Measurements from ENCODE around the gene SIRT7. TPM values are rescaled to one million over a fixed set of nuclear protein-coding genes. Genes with fewer than 3 reads are reported as not detected.
"Not testable (repeated sequence)": the region's sequence is repeated elsewhere in the genome, so short reads cannot be mapped to it uniquely, and the experiment has no call there.

SIRT7 gene
- total RNA-seq, 1 experiment from 2014 or later = 19.6 TPM

DNA sequence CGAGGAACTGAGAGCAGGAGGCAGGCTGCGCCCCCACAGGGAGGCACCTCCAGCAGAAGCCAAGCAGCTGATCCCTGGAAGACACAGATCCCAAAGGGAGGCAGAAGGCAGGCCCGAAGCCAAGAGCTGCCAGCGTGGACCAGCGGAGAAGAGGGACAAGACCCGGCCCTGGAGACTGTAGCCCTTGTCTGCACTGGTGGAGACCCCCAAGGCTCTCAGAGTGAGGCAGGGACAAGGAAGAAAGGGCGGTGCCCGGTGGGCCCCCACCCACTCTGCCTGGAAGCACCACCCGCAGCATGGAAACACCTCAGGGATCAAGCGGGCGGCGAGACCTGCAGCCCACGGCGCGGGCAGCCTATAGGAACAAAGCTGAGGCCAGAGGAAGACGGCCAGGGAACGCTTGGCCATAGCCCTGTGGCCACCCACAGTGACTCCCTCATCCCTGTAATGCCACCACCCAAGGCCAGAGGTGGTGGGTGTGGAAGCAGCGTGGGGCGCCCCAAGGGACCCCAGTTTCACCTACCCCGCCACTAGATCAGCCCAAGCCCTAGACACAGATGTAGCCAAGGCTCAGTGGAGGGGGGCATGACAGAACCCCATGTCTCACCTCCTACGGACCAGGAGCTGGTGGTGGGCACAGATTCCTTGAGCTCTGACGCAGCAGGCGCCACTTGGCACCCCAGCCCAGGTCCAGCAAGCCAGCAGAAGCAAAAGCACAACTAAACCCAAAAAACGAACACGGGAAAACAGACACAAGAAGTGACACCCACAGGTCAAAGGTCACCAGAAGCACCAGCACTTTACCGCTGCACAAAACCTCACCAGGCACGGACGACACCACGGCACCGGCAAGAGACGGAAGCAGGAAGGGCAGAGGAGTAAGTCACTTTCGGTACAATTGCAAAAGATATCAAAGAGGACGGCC is 2.9 kb upstream of the SIRT7 start:
- H3K9me2 ChIP-seq (replicated peaks; ENCODE audit: insufficient read depth, low read length) = no peaks in the 10 kb centered on the region
- no peak overlapping the region for H3K4me2 ChIP-seq (ENCODE audit: low read depth, low read length, poor library complexity, severe bottlenecking)
- peaks cover 27% of the 10 kb centered on the region; the same call in 1 of the 2 replicates for H4K20me1 ChIP-seq (ENCODE audit: insufficient read depth, low read depth, low read length)
- H3K79me2 ChIP-seq (ENCODE audit: low read length) = peaks cover 55% of the 10 kb centered on the region
- no peaks in the 10 kb centered on the region for H3K27me3 ChIP-seq (ENCODE audit: low read length)
- H3K4me1 ChIP-seq (ENCODE audit: low read length) = peaks cover 28% of the 10 kb centered on the region
- no peaks in the 10 kb centered on the region for H3K9me3 ChIP-seq (ENCODE audit: low read length)
- no peak overlapping the region for H3K4me3 ChIP-seq (ENCODE audit: low read length)
- H3K27ac ChIP-seq (ENCODE audit: low read length) = no peak overlapping the region
- H3K36me3 ChIP-seq (ENCODE audit: insufficient read depth, low read length) = peaks cover 2% of the 10 kb centered on the region; the same call in 1 of the 2 replicates
- no peak overlapping the region for H2AFZ ChIP-seq (ENCODE audit: low read length)
- no peak overlapping the region for H3K9ac ChIP-seq (ENCODE audit: low read length)
- DNase-seq = no peak

DNA sequence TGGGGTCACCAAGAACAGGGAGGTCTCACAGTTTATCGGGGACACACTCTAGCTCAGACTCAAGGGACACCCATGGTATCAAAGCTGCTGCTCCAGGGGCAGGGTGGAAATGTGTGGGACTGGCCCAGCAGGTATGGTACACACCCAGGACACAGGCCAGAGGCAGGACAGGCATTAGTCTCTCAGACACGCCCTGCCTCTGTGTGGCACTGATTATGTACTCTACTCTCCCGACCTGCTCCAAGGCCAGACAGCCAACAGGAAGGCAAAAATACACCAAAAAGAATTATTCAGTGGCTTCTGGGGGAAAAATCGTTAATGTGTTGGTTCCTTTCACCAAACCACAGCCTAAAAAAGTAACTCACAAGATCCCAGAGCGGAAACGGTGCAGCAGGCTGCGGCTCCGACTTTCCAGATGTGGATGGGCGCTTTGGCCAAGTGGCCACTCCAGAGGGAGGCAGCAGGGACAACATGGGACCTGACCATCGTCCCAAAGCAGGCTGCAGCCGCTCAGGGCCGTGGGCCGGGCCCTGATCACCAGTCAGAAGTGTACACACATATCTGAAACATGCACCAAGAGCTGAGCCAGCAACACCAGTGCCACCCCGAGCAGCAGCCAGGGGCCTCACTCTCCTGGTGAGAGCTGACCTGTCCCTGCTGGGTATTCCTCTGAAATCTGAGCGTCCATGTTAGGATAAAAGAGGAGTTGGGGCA is 1.0 kb upstream of the SIRT7 start:
- H3K4me1 ChIP-seq (ENCODE audit: low read length) = peaks cover 12% of the 10 kb centered on the region
- no peak overlapping the region for H3K4me2 ChIP-seq (ENCODE audit: low read depth, low read length, poor library complexity, severe bottlenecking)
- no peaks in the 10 kb centered on the region for H3K27me3 ChIP-seq (ENCODE audit: low read length)
- H4K20me1 ChIP-seq (ENCODE audit: insufficient read depth, low read depth, low read length) = peaks cover 17% of the 10 kb centered on the region; the same call in 1 of the 2 replicates
- no peak overlapping the region for H3K27ac ChIP-seq (ENCODE audit: low read length)
- H3K9me3 ChIP-seq (ENCODE audit: low read length) = no peaks in the 10 kb centered on the region
- H3K4me3 ChIP-seq (ENCODE audit: low read length) = no peak overlapping the region
- H2AFZ ChIP-seq (ENCODE audit: low read length) = no peak overlapping the region
- no peak for DNase-seq
- no peaks in the 10 kb centered on the region for H3K9me2 ChIP-seq (replicated peaks; ENCODE audit: insufficient read depth, low read length)
- H3K9ac ChIP-seq (ENCODE audit: low read length) = no peak overlapping the region
- H3K36me3 ChIP-seq (ENCODE audit: insufficient read depth, low read length) = peaks cover 4% of the 10 kb centered on the region; the same call in 1 of the 2 replicates
- H3K79me2 ChIP-seq (ENCODE audit: low read length) = peaks cover 40% of the 10 kb centered on the region

DNA sequence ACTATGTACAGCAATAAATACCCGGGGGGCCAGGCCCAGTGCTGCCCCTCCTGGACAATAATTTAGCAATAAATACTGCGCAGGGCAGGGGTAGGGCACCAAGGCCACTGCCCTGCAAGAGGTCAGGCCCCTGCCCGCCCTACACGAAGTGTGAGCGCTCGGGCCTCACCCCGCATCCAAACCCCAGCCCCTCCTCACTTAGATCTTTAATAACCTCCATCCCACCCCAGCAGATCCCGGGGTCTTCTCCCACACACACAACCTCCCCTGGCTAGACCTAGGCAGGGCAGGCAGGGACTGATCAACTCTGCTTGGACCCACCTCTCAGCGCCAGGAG is 325 bp upstream of the SIRT7 start:
- H3K27me3 ChIP-seq (ENCODE audit: low read length); H2AFZ ChIP-seq (ENCODE audit: low read length); H3K27ac ChIP-seq (ENCODE audit: low read length); H3K9ac ChIP-seq (ENCODE audit: low read length); H3K36me3 ChIP-seq (ENCODE audit: insufficient read depth, low read length); H3K9me3 ChIP-seq (ENCODE audit: low read length); H3K4me3 ChIP-seq (ENCODE audit: low read length); H3K9me2 ChIP-seq (replicated peaks; ENCODE audit: insufficient read depth, low read length); DNase-seq: not testable (repeated sequence)
- H3K4me2 ChIP-seq (ENCODE audit: low read depth, low read length, poor library complexity, severe bottlenecking) = peak overlapping the region; percentile 55
- H4K20me1 ChIP-seq (ENCODE audit: insufficient read depth, low read depth, low read length) = peaks cover 17% of the 10 kb centered on the region; the same call in 1 of the 2 replicates
- H3K79me2 ChIP-seq (ENCODE audit: low read length) = peaks cover 34% of the 10 kb centered on the region
- H3K4me1 ChIP-seq (ENCODE audit: low read length) = peaks cover 12% of the 10 kb centered on the region

DNA sequence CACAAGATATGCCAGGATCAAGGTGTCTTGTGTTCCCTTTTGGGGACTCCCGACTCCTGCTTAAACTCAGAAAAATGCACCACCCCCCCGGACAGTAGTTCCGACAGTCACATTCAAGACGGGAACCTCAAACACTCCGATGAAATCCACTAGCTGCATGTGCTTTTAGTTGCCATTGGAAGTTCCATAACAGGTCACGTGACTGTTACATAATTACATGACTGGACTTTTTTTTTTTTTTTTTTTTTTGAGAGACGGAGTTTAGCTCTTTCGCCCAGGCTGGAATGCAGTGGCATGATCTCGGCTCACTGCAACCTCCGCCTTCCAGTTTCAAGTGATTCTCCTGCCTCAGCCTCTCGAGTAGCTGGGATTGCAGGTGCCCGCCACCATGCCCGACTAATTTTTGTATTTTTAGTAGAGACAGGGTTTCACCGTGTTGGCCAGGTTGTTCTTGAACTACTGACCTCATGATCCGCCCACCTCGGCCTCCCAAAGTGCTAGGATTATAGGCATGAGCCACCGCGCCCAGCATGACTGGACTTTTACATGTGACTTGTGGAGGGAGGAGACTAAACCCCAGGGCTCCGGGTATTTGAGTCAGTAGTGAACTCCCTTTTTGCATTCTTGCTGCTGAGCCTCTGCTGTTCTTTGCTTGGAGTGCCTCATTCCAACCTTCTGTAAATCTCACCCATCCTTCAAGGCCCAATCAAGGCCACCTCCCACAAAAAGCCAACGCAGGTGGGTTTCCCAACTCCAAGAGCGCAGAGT is 1.6 kb downstream of the SIRT7 start:
- peaks cover 17% of the 10 kb centered on the region; the same call in 1 of the 2 replicates for H4K20me1 ChIP-seq (ENCODE audit: insufficient read depth, low read depth, low read length)
- peaks cover 27% of the 10 kb centered on the region for H3K79me2 ChIP-seq (ENCODE audit: low read length)
- peak overlapping the region; percentile 83 for H3K4me3 ChIP-seq (ENCODE audit: low read length)
- peak overlapping the region; percentile 92 for H3K4me2 ChIP-seq (ENCODE audit: low read depth, low read length, poor library complexity, severe bottlenecking)
- no peaks in the 10 kb centered on the region for H3K9me2 ChIP-seq (replicated peaks; ENCODE audit: insufficient read depth, low read length)
- H3K27ac ChIP-seq (ENCODE audit: low read length) = no peak overlapping the region
- no peaks in the 10 kb centered on the region for H3K9me3 ChIP-seq (ENCODE audit: low read length)
- no peak for DNase-seq
- H3K9ac ChIP-seq (ENCODE audit: low read length) = peak overlapping the region; percentile 81
- peaks cover 14% of the 10 kb centered on the region for H3K4me1 ChIP-seq (ENCODE audit: low read length)
- H2AFZ ChIP-seq (ENCODE audit: low read length) = no peak overlapping the region
- peaks cover 9% of the 10 kb centered on the region; the same call in 1 of the 2 replicates for H3K36me3 ChIP-seq (ENCODE audit: insufficient read depth, low read length)
- H3K27me3 ChIP-seq (ENCODE audit: low read length) = no peaks in the 10 kb centered on the region

DNA sequence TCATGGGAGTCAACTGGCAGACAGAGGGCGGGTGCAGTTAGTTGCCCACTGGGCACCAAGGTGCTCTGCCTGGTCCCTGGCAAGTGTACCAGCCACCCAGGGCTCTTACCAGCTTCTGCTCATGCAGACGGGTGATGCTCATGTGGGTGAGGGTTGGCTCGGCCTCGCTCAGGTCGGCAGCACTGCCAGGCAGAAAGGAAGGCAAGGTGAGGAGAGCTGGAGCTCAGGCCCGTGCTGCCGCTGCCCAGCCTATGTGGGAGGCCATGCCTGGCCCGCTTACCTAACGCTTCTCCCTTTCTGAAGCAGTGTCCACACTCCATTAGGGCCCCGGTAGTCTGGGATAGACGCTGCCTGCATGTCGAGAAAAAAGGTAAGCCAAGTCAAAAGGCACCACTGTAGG is 2.6 kb downstream of the SIRT7 start:
- no peak for DNase-seq
- Histone ChIP-seq H3K9ac (ENCODE audit: low read length) (no peak overlapping the region), H3K27me3 (ENCODE audit: low read length) (no peaks in the 10 kb centered on the region), H4K20me1 (ENCODE audit: insufficient read depth, low read depth, low read length) (peaks cover 14% of the 10 kb centered on the region; the same call in 1 of the 2 replicates), H3K4me2 (ENCODE audit: low read depth, low read length, poor library complexity, severe bottlenecking) (no peak overlapping the region), H3K36me3 (ENCODE audit: insufficient read depth, low read length) (peaks cover 9% of the 10 kb centered on the region; the same call in 1 of the 2 replicates), H3K9me2 (replicated peaks; ENCODE audit: insufficient read depth, low read length) (no peaks in the 10 kb centered on the region), H3K27ac (ENCODE audit: low read length) (no peak overlapping the region), H3K79me2 (ENCODE audit: low read length) (peaks cover 31% of the 10 kb centered on the region), H3K4me1 (ENCODE audit: low read length) (peaks cover 16% of the 10 kb centered on the region), H3K9me3 (ENCODE audit: low read length) (no peaks in the 10 kb centered on the region), H3K4me3 (ENCODE audit: low read length) (no peak overlapping the region), H2AFZ (ENCODE audit: low read length) (no peak overlapping the region)

DNA sequence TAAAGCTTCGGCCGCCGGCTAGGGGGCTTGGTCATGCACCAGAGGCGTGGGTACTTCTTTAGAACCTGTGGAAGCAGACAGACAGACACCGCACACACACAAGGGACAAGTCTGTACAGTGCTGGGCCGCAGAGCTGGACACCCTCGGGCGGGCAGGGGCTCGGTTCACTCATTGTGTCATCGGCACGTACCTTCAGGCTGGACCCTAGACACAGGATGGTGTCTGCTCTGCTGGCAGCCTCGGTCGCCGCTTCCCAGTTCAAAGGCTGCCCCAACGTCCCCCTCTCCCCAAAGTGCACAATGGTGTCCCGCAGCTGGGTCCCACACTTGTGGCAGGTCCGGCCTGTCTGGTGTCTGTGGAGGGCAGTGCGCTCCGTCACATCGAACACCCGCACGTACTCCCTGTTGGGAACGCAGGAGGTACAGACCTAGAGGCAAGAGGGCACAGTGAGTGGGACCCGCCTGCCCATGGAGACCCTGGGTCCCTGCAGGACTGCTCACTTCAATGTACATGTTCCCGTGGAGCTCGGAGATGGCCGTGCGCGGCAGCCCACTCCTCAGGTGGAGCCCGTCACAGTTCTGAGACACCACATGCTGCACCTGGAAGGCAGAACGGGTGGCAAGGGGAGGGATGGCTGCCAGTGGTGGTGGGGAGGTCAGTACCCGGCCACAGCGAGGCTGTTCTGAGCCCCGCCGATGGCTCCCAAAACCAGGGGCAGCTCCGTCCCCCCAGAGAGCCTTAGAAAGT is 3.7 kb downstream of the SIRT7 start:
- no peak for DNase-seq
- no peak overlapping the region for H3K4me3 ChIP-seq (ENCODE audit: low read length)
- H3K36me3 ChIP-seq (ENCODE audit: insufficient read depth, low read length) = peaks cover 9% of the 10 kb centered on the region; the same call in 1 of the 2 replicates
- no peaks in the 10 kb centered on the region for H3K9me3 ChIP-seq (ENCODE audit: low read length)
- no peak overlapping the region for H3K9ac ChIP-seq (ENCODE audit: low read length)
- H2AFZ ChIP-seq (ENCODE audit: low read length) = no peak overlapping the region
- H3K27me3 ChIP-seq (ENCODE audit: low read length) = no peaks in the 10 kb centered on the region
- H3K4me1 ChIP-seq (ENCODE audit: low read length) = peaks cover 23% of the 10 kb centered on the region
- H3K4me2 ChIP-seq (ENCODE audit: low read depth, low read length, poor library complexity, severe bottlenecking) = no peak overlapping the region
- no peak overlapping the region for H3K27ac ChIP-seq (ENCODE audit: low read length)
- H4K20me1 ChIP-seq (ENCODE audit: insufficient read depth, low read depth, low read length) = peaks cover 14% of the 10 kb centered on the region; the same call in 1 of the 2 replicates
- H3K9me2 ChIP-seq (replicated peaks; ENCODE audit: insufficient read depth, low read length) = no peaks in the 10 kb centered on the region
- H3K79me2 ChIP-seq (ENCODE audit: low read length) = peaks cover 41% of the 10 kb centered on the region

DNA sequence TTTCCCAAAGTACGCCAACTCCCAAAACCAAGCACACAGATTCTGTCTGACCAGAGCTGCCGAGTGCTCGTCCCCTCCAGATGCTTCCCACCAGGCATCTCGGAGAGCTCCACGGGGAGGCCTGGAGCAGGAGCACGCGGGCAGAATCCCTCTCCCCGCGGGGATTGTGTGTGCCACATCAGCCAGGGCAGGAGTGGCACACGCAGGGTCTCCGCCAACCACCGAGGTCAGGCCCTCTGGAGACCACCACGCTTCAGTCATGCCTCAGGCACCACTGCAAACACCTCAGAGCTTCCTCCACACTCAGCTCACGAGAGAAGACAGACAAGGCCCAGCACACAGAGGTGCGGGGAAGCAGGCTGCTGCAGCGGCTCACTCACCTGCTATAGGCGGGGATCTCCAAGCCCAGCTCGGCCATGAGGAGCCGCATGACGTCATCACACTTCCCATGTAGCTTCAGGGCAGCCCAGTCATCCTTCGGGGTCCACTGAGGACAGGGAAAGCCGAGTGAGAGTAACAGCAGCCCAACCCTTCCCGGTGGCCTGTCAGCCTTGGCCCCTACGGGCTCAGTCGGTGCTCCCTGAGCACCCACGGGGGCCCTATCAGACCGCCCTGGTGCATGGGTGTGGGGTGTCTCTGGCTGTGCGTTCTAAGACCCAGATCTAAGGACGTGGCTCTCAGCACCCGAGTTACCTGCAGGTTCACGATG is 4.4 kb downstream of the SIRT7 start:
- H3K4me3 ChIP-seq (ENCODE audit: low read length) = no peak overlapping the region
- H3K9ac ChIP-seq (ENCODE audit: low read length) = no peak overlapping the region
- no peaks in the 10 kb centered on the region for H3K9me2 ChIP-seq (replicated peaks; ENCODE audit: insufficient read depth, low read length)
- H4K20me1 ChIP-seq (ENCODE audit: insufficient read depth, low read depth, low read length) = peaks cover 14% of the 10 kb centered on the region; the same call in 1 of the 2 replicates
- no peak overlapping the region for H3K4me2 ChIP-seq (ENCODE audit: low read depth, low read length, poor library complexity, severe bottlenecking)
- H3K27ac ChIP-seq (ENCODE audit: low read length) = no peak overlapping the region
- no peak overlapping the region for H2AFZ ChIP-seq (ENCODE audit: low read length)
- no peaks in the 10 kb centered on the region for H3K9me3 ChIP-seq (ENCODE audit: low read length)
- H3K79me2 ChIP-seq (ENCODE audit: low read length) = peaks cover 41% of the 10 kb centered on the region
- H3K4me1 ChIP-seq (ENCODE audit: low read length) = peaks cover 23% of the 10 kb centered on the region
- H3K27me3 ChIP-seq (ENCODE audit: low read length) = no peaks in the 10 kb centered on the region
- no peak for DNase-seq
- peaks cover 9% of the 10 kb centered on the region; the same call in 1 of the 2 replicates for H3K36me3 ChIP-seq (ENCODE audit: insufficient read depth, low read length)
